Upper lobe of left lung (tissue), 4 donors: ENCODE measurements around the gene ARHGAP23.

Experiments
- CTCF ChIP-seq, 6 experiments: fragments of 450-650 bp in 4 of 6; fragments of 200-600 bp in 2 of 6; sonication (generic) in 2 of 6; IDR thresholded peaks; one replicate each; pipeline ENCODE4 v1.5.1; 2016 to 2019; ENCODE audit warnings: antibody characterized with exemption in 6 of 6
- POLR2A ChIP-seq, 4 donors: fragments of 450-650 bp; IDR thresholded peaks; one replicate each; pipeline ENCODE4 v1.5.1; 2016 to 2017; ENCODE audit warnings: antibody characterized with exemption in 4 of 4, mild to moderate bottlenecking in 2 of 4

DNA sequence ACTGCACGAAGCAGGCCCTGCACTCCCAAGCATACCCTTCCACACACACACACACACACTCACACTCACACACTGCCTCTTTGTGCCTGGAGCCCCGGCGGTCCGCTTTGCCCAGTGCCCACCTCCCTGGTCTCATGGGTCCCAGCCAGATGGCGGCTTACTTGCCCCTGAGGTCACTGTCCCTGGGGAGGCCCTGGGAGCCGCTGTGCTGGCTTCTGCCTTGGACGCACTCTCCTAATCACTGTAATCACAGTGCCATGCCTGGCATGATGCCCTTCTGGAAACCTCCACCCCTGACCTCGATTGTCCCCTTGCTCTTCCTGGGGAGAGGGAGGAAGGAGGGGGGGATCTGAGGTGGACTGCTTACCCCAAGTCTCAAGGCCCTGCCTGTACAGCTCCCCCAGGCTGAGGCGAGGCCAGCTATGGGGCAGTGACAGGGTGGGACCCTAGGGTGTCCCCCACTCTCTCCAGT, 36.0 kb downstream of the ARHGAP23 start:
- TF ChIP-seq CTCF (IDR thresholded peaks at IDR 0.05) = no peak
- TF ChIP-seq POLR2A (IDR thresholded peaks at IDR 0.05) = no peak
